GM13976 (cell line): Measurements from ENCODE around the gene HIP1.

ENCODE experiments used
- DNase-seq: peaks from one replicate; pipeline ENCODE4 v3.0.0; 2012; ENCODE audit warnings: low spot score
- in situ Hi-C: fragments of 300-500 bp; cut with MboI; formaldehyde crosslinking; loops from one replicate; pipeline ENCODE4 v1.12.0; 2022; ENCODE audit warnings: low sequenced_read_pairs, mixed read lengths, inconsistent platforms; ENCODE audit not compliant: unreplicated experiment
- TF ChIP-seq, protein P1 (sequence below): IDR thresholded peaks from 2 replicates; pipeline ENCODE4 v1.5.1; 2012; ENCODE audit warnings: borderline replicate concordance, mild to moderate bottlenecking; ENCODE audit not compliant: insufficient read depth; ENCODE audit errors: extremely low read depth, missing control alignments, control extremely low read depth

Gene HIP1

DNA sequence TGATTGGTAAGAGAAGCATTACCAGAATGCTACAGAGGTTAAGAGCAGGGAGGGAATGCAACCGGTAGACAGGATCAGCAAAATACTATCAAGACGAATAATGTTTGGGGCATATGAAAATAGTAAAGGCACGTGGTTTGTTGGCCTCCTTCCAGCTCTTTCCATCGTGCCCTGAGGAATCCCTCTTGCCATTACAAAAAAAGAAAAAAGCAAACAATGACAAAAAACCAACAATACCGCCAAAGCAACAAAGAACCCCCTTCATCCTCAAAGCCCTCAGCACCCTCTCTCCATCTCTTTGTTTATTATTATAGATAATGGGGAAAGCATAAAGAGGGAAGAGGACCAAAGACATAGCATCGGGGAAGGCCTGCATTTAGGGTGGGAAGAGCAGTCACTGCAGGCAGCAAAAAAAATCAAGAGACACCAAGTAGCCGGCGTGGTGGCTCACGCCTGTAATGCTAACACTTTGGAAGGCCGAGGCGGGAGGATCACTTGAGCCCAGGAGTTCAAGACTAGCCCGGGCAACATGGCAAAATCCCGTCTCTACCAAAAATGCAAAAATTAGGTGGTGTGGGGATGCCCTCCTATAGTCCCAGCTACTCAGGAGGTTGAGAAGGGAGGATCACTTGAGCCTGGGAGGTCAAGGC, 78.0 kb downstream of the HIP1 start:
- no peak for DNase-seq
- in situ Hi-C loops: no loop called here
- TF ChIP-seq, protein P1, sequence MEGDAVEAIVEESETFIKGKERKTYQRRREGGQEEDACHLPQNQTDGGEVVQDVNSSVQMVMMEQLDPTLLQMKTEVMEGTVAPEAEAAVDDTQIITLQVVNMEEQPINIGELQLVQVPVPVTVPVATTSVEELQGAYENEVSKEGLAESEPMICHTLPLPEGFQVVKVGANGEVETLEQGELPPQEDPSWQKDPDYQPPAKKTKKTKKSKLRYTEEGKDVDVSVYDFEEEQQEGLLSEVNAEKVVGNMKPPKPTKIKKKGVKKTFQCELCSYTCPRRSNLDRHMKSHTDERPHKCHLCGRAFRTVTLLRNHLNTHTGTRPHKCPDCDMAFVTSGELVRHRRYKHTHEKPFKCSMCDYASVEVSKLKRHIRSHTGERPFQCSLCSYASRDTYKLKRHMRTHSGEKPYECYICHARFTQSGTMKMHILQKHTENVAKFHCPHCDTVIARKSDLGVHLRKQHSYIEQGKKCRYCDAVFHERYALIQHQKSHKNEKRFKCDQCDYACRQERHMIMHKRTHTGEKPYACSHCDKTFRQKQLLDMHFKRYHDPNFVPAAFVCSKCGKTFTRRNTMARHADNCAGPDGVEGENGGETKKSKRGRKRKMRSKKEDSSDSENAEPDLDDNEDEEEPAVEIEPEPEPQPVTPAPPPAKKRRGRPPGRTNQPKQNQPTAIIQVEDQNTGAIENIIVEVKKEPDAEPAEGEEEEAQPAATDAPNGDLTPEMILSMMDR: no peak

DNA sequence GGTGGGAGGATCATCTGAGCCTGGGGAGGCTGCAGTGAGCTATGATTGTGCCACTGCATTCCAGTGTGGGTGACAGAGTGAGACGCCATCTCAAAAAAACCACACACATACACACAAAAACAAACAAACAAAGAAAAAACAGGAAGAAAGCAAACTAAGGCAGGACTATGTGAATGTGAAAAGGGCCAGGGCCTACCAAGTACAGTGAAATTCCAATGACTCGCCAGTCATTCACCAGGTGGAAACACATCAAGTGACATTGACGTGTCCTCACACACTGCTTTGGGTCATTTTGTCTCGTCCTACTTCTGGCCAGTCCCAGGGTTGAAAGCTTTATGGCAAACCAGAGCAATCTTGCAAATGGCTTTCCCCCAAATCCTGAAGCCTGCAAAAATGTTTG, 79.9 kb downstream of the HIP1 start:
- TF ChIP-seq, protein P1: no peak
- DNase-seq: no peak
- in situ Hi-C loops: no loop called here

DNA sequence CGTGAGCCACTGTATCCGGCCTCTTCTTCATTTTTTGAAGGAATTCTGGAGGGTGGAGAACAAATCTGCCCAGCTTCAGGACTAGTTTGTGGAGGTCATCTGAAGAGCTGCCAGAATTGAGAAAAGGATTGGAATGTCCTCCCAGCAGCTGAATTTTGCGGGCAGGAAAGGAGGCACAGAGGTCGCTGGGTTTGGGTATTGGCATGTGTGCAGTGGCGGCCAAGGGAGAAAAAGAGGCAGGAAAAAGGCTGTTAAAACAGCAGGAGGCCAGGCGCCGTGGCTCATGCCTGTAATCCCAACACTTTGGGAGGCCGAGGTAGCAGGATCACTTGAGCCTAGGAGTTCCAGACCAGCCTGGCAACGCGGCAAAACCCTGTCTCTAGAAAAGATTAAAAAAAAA, 80.4 kb downstream of the HIP1 start:
- in situ Hi-C loops: no loop called here

DNA sequence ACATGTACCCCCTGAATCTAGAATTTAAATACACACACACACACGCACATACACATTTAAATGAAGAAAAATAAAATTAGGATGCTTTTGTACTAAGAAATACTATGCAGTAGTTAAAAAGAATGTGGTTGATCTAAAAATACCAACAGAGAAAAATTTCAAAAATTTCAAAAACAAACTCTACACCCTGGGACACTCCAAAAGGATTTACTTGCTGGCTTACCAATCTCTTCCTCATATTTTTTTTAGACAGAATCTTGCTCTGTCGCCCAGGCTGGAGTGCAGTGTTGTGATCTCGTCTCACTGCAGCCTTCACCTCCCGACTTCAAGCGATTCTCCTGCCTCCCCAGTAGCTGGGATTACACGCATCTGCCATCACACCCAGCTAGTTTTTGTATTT, 80.9 kb downstream of the HIP1 start:
- in situ Hi-C loops: no loop called here
- TF ChIP-seq, protein P1: no peak

More for the DNA sequence above, 80.4 kb downstream of the HIP1 start:
- TF ChIP-seq, protein P1: no peak
- no peak for DNase-seq

DNA sequence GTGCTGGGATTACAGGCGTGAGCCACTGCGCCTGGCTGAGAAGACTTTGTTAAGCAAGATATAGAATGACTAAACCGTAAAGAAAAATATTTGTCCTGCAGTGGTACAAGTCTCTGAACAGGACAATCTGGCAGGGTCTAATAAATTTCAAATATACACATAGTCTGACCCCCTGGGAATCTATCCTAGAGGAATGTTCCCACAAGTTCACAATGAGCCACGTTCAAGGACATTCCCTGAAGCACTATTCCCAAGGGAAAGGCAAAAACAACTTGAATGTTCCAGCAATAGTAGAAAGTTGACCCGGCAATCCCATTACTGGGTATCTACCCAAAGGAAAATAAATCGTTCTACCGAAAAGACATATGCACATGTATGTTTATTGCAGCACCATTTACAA, 82.0 kb downstream of the HIP1 start:
- in situ Hi-C loops: no loop called here
- TF ChIP-seq, protein P1: no peak
- no peak for DNase-seq

More for the DNA sequence above, 80.9 kb downstream of the HIP1 start:
- no peak for DNase-seq

DNA sequence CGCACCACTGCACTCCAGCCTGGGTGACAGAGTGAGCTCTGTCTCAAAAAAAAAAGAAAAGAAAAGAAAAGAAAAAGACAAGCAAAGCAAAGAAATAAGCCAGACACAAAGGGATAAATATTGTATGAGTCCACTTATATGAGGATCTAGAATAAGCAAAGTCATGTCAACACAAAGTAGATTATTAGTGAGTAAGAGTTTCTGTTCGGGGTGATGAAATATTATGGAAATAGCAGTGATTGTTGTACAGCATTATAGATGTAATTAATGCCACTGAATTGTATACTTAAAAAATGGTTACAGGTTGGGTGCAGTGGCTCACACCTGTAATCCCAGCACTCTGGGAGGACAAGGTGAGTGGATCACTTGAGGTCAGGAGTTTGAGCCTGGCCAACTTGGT, 83.2 kb downstream of the HIP1 start:
- DNase-seq: no peak
- TF ChIP-seq, protein P1: no peak
- in situ Hi-C loops: no loop called here
